Measurements from ENCODE around the gene GPX6. TPM values are rescaled to one million over a fixed set of nuclear protein-coding genes. Genes with fewer than 3 reads are reported as not detected.

Gene GPX6
- total and polyA plus RNA-seq, 4 experiments from 2014 or later: not detected

Other genes starting within 250 kb of the GPX6 start
- gene ZSCAN26, start 248.7 kb downstream of the GPX6 start, total RNA-seq: 10 to 100 TPM; 23.3 to 26.5 TPM
- 10 to 100 TPM; 13.1 to 14.2 TPM for gene ZSCAN26, start 248.7 kb downstream of the GPX6 start, polyA plus RNA-seq
- gene PGBD1, start 234.2 kb downstream of the GPX6 start, total RNA-seq: 1 to 10 TPM; 1.1 to 1.4 TPM
- under 1 TPM; 0.08 to 0.31 TPM for gene PGBD1, start 234.2 kb downstream of the GPX6 start, polyA plus RNA-seq
- gene ZSCAN31, start 179.6 kb downstream of the GPX6 start, total RNA-seq: under 1 TPM; 0.73 to 0.97 TPM
- 1 to 10 TPM in 1 of 2 donors, under 1 TPM in 1; 0.86 to 1.2 TPM for gene ZSCAN31, start 179.6 kb downstream of the GPX6 start, polyA plus RNA-seq
- gene ZKSCAN3, start 165.8 kb downstream of the GPX6 start, total RNA-seq: 10 to 100 TPM; 12.4 to 12.6 TPM
- 1 to 10 TPM; 2.3 to 4.2 TPM for gene ZKSCAN3, start 165.8 kb downstream of the GPX6 start, polyA plus RNA-seq
- 1 to 10 TPM; 8.0 to 8.3 TPM for gene ZSCAN12, start 116.0 kb downstream of the GPX6 start, total RNA-seq
- 1 to 10 TPM in 1 of 2 donors, under 1 TPM in 1; 0.70 to 1.3 TPM for gene ZSCAN12, start 116.0 kb downstream of the GPX6 start, polyA plus RNA-seq
- 1 to 10 TPM; 1.1 to 1.7 TPM for gene ZSCAN23, start 72.3 kb downstream of the GPX6 start, total RNA-seq
- not detected for gene ZSCAN23, start 72.3 kb downstream of the GPX6 start, polyA plus RNA-seq
- gene GPX5, start 10.1 kb upstream of the GPX6 start, total RNA-seq: not detected
- not detected for gene GPX5, start 10.1 kb upstream of the GPX6 start, polyA plus RNA-seq